Stimulated activated CD4-positive, alpha-beta T cell treated with anti-CD3 and anti-CD28 coated beads, Interleukin-2, amount 100 ng/mL, for 48 hours (primary cell): ENCODE data around the gene NR3C2.

Experiments used
- DNase-seq, 2 donors: peaks; one replicate each; pipeline ENCODE4 v3.0.0-alpha.2; 2020

Gene NR3C2

DNA sequence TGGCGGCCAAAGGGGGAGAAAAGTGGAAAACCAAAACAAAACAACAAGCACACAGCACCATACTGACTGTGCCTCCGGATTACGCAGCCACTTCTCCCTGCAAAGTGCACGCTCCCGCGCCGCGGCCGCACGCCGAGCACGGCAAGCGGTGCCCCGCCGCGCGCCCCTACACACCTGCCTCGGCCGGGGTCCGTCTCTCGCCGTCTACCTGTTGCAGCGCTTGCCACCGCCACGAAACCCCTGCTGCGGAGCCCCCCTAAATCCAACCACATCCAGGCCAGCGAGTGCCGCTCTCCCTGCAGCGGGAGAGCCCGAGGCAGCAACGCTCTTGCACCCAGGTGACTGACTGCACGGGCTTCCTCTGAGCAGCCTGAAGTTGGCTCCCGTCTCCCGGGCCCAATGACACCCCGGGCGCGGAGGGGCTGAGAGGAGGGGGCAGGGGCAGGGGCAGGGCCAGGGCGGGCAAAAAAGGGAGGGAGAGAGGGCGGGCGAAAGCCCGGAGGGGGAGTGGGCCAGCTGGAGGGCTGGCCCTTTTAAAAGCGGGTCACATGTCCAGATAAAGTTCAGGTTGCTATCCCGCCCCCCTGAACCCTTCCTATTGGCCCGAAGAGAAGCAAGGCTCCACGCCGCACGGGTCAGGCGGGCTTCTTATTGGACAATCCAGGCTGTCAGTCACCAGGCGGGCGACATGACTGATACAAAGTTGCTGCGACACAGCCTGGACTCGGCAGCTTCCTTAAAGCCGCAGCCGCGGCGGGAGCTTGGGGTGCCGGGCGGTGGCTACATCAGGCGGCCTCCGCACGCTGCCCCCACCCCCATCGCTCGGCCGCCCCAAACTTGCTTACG is at the start of gene NR3C2:
Gene NR3C2, minus strand, starts transcription at position 429 of the 846 bp plus-strand sequence.
- peak; percentile 85 to 89 for DNase-seq

DNA sequence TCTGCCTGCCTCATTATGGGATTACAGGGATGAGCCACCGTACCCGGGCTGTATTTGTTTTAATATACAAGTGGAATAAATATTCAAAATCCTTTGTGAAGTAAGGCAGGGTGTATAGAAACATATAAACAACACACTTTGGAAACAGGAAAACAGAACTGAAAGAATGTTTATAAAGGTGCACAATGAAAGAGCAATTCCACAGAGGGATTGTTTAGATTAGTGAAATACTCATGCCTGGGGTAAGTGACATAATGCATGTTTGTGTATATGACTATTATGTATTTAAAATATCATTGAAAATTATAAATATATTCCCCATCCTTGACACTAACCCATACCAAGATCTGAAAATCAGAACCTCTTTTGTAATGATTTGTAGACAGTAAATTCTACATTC is 45.0 kb upstream of the NR3C2 start:
- no peak for DNase-seq

DNA sequence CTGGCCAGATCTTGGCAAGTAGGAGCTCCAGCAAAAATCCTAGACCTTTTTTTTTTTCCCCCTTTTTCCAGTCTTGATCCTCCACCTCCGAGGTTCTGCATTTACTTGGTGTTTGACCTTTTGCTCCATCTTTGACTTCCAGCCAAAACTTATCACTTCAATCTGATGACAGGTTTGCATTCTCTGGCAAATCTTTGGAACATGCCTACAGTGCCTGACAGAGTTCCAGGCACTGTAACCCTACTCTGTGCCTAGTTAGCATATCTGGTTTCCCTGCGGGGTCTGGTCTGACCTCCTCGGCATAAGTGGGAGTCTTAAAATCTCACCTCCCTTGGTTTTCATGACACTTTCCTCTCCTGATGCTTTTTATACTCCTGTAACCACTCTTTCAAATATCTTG is 39.4 kb upstream of the NR3C2 start:
- DNase-seq, result no peak

DNA sequence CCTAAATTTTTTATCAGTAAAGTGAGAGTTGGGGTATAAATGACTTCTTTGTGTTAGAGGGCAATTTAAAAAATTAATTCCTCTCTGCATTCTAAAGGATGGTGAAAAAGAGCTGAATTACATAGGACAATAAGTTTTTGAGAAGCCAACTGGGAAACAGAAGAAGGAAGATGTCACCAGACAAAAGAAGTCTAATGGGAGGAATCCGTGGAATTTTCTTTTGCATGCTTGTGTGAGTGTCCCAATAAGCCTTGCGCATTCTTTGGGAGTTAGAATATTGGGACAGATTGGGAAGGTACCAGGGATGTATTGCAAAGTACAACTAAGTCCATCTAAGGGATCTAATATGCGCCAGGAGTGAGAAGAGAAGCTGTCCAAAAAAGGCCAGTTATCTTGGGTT is 35.1 kb upstream of the NR3C2 start:
- no peak for DNase-seq

DNA sequence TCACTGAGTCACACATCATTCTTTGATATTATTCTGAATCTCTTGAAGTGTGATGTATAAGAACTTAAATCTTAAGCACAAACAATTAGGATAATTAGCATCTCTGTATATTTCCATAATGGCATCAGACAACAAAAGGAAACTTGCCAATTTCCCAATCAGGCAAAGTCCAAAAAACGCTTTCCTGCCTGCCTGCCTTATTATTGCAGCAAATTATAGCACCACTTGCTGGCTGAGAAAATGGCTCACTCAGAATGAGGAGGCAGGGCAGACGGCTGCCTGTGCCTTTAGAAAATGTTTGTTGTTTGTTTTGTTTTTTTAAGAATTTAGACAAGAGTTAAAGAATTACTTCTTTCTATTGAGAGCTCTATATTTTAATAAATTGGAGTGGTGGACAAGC is 27.7 kb upstream of the NR3C2 start:
- no peak for DNase-seq

DNA sequence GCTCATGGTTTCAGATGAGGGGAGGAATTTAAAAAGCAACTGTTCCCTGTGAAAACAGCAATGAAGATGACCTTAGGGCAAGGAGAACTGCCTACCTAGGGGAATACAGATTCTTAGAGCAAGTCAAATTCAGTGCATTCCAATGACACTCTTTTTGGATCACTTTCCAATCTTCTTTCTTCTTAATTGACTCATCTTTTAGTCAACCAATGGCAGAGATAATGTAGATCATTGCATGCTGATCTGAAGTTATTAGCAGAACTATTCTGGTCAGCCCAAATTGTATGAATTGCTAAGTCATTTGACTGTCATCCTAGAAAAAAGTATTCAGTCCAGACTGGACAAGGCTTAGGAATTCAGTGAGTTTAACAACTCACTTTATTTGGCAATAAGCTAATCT is 12.6 kb upstream of the NR3C2 start:
- DNase-seq, result no peak

DNA sequence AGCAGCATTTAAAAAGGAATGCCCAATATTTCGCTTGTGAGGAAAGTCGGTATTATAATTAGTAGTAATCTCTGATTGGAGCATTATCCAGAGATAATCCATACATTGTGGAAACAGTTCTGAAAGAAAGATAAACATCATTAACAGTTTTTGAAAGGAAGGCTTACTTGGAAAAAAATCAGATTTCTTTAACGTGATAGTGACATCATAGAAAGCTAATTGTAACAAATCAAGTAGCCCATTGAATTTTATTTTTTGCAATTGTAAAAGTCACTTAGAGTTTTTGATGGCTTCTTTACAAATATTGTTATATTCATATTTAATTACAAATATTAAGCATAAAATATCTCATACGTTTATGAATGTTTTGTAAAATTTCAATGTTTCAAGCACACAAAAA is 11.6 kb upstream of the NR3C2 start:
- DNase-seq, result no peak

DNA sequence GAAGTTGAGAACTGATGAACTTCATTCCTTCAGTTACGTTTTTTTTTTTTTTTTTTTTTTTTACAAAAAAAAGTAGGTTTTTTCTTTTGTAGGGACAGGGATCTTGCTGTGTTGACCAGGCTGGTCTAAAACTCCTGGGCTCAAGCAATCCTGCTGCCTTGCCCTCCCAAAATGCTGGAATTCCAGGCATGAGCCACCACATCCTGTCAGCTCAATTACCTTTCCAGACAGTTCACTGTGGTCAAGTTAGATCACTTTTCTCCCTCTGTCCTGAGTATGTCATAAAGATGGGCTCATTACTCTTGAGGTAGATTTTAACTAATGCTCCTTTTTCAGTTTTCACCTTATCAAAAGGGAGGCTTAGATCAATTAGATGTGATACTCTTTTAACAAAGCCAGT is 10.8 kb upstream of the NR3C2 start:
- DNase-seq, result no peak

DNA sequence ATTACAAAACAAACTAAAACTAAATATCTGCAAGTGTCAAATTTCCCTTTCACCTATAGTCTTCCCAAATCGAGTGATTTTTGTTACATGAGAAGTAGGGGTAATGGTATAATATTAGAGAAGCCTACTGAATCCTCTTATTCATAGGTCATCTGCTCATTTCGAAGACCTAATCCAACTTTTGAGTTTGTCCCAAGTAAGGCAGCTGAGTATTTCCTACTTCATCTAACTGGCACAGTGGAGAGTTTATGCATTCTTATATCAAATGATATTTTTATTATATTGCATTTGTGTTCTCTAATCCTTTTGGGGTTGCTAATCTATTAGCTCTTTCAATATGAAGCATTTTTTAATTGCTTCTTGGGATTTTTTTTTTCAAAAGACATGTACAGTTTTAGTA is 7.7 kb upstream of the NR3C2 start:
- no peak for DNase-seq

DNA sequence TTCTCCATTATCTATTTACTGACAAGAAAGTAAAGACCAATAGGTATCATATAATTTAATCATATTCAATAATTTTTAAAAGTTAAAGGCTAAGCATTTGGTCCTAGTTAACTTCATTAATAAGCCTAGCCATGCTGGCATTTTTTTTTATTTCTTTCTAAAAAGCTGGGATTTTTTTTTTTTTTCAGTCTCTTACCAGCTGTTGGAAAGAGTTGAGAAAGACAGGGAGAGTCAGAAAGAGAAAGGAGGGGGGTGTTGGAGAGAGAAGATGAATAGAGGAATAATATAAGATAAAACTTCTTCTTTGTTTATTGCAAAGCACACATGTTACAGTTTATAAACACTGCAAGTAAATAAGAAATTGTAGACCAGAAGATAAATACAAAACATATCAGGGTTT is 5.9 kb upstream of the NR3C2 start:
- DNase-seq, result no peak

DNA sequence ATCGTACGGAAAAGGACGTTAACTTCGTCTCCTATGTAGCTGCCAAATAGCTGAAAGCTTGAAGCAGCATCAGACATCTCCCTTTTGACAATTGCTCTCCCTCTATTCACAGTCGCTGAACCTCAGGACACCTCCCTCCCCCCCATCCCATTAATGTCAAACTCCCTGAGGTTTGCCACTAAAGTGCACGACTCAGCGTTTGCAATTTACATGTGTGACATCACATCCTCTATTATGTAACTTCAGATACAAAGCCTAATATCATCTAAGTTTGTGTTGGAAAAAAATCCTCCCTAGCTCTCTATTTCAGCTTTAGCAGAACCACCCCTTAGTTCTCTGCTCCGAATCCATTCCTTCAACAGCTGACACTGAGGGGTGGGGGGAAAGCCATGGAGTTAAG is 5.5 kb upstream of the NR3C2 start:
- no peak for DNase-seq

DNA sequence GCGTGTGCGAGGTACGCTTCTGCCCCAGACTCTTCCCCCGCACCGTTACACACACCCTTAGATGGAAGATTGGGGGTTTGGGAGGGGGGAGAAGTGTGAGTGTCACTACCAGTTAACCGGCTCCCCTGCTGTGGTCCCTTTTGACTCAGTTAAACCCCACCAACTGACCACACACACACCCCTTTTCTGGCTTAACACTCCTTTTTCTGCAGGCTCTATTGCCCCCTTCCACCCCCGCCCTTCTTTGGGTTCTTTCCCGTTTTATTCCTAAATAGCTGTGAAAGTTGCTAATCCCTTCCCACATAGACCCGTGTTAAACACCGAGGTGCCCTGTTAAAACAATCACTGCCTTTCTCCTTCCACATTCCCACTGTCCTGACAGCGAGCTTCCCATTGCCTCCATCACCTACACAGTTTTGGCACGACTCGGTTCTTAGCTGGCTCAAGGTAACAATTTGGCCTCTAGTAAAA is 3.7 kb upstream of the NR3C2 start:
- no peak for DNase-seq

DNA sequence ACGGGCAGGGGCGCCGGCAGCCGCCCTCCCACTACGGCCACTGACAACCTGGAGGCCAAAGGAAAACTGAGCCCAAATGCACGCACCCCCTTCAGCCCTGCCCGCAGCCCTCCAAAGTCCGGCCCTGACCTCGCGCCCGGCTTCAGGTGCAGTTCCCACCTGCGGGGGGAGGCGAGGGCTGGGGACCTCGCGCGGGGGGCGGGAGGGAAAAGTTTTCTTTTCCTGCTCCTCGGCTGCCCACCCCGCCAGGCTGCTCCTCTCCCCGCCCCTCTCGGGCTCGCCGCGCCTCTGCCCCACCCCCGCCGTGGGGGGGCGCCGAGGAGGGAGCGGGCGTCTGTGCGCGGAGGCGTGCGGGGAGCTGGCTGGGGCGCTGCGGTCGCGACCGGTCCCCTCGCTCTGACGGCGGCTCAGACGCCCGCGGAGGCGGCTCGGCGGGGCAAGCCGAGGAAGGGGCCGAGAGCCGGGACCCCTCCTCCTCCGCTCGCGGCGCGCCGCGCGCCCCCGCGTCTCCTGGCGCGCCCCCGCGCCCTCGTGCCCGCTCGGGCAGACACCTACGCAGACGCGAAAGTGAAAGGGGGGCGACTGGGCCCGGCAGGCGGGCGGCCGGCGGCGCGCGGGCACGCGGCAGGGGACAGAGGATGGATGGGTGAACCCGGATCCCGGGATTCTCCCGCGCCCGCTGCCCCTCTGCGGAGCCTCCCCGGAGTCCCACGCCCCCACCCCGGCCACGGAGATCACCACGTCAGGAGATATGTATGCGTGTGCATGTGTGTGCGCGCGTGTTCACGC is 3.1 kb upstream of the NR3C2 start:
- peak; percentile 43 to 44 for DNase-seq

DNA sequence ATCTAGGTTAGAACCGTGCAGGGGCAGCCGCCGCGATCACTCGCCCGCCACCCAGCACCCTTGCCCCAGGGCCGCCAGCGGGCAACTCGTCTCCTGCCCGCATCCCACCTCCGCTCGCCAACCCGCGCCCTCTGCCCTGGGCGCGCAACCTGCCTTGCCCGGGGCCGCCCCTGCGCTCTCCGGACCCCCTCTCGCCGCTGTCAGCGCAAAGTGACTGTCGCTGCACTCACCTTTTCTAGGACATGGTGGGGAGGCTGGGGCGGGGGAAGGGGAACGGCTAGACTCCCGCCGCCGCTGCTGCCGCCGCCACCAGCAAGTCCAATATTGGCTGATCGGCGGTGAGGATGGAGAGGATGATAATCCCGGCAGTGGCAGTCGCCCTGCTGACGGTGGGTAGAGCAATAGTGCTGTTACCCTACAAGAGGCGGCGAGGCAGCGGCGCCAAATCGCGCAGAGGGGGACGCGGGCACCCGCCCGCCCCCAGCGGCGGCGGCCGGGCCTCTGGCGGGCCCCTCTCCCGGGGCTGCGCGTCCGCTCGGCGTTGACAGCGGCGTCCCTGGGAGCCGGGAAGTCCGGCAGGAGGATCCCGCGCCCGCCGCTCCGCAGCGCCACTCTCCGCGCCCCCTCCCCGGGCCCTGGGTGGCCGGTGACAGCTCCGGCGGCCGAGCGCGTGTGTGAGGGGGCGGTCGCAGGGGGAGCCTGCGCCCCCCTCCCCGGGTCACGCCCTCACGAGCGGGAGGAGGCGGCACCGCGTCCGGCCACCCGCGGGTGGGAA is 2.3 kb upstream of the NR3C2 start:
- peak; percentile 27 to 29 for DNase-seq

DNA sequence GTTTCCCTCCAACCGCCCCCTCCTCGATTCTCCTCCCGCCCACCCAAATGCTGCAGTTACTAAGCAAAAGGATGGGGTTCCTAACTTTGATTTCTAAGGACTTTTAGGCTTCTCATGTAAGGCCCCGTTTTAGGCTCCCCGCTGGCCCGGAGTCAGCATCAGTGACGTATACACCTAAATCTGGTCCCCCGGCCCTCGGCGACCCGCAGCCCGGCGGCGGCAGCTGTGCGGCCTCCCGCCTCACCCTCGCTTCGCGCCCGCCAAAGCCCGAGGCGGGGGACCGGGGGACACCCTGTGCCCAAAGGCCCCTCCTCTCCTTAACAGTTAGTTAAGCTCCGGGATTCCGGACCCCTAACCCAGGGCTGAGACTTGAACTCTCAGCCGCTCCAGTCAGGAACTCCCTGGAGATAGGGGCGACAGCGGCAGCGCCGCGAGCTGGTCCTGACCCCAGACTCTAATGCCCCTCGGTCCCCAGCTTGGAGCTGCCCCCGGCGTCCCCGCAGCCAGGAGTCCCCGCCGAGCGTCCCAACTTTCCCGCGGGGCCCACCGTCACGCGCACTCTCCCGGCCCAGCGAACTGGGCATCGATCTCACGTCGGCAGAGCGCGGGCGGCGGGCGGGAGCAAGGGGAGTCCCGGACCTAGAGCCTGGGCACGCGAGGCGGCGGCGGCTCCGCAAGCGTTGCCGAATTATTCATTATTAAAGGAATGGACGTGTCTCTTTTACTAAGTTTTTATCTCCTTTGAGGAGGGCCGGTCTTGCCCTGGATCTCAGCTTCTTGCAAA is 1.5 kb upstream of the NR3C2 start:
- peak in 1 of 2 donors; percentile 29 for DNase-seq

DNA sequence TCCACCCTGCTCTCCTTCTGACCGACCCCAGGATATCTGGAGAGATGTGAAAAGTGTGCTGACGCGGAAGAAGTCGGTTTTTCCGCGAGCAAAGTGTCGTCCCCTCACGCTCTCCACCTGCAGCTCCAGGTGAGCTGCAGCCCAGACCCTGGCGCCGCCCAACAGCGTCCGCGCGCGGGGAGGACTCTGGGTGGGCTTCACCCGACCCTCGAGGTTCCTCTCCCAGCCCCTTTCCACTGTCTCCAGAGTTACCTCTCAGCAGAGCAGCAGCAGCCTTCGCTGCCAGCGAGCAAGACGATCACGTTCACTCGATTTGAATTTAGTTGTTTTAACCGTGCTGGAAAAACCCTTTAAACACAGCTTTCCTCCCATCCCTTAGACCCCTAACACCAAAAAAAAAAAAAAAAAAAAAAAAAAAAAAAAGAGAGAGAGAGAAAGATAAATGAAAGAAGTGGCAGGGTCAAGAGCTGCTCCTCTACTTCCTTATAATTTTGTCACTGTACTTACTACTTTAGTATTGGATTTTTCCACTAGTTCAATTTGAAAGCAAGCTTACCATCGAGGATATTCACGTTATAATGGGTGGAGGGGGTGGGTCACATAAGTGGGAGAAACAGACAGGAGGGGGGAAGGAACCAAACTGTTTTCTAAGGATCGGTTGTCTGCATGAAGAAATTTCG is 758 bp upstream of the NR3C2 start:
- no peak for DNase-seq

DNA sequence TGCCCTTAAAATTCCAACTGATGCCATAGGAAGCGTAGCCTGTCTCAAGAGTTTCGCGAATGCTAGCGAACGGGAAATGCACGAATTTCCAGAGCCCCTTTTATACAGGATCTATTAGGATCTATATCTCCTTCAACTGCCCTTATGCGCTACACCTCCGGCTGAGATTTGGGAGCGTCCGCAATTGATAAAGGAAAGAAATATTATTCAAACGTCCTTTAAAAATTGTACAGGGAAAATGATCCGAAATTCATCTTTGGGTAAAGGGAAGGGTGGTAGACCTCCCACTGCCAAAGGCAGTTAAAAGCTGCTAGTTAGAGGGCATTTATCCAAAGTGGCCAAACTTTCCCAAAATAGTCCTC is 609 bp downstream of the NR3C2 start:
- DNase-seq, result no peak

DNA sequence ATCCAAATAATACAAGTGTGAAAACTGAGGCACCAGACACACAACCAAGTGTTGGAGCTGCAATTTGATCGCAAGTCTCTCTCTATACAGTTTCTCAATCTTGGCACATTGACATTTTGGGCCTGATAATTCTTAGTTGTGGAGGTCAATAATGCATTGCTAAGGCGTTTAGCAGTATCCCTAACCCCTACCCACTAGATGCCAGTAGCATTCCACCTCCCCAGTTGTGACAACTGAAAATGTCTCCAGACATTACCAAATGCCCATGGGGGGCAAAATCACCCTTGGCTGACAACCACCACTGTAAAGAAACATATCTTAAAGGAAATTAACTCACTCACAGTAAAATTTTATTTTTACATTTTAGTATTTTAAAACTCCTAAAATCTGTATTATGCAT is 4.2 kb downstream of the NR3C2 start:
- DNase-seq, result no peak

DNA sequence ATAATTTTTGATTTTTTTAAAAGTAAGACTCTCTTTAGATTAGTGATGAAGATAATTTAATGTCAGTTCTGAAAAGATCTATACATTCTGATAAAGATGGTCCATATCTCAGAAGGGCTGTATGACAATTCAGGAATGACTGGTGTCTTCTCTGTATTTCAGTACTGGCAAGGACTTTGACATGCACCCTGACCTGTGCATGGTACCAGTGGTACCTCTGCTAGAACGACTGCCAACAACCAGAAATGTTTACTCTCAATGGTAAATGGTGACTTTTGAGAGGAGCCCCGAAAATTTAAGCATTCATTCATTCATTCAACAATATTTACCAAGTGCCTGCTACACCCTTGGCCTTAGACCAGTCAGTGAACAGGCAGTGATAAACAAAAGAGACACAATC is 4.8 kb downstream of the NR3C2 start:
- no peak for DNase-seq

DNA sequence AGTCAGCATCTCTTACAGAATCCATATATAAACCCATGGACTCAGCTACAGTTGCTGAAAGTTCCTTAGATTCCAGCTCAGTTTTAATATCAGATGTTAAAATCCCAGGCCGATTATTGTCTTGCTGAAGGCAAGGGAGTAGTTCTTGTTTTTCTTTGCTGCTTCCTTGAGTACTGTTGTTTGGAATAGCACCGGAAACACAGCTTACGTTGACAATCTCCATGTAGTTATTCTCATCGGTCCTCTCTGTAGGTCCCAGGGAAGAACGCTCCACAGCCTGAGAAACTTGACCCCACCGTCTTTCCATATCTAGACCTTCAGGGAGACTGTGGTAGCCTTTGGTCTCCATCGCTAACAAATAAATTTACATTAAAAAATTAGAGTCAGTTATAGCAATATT is 5.7 kb downstream of the NR3C2 start:
- DNase-seq, result no peak

DNA sequence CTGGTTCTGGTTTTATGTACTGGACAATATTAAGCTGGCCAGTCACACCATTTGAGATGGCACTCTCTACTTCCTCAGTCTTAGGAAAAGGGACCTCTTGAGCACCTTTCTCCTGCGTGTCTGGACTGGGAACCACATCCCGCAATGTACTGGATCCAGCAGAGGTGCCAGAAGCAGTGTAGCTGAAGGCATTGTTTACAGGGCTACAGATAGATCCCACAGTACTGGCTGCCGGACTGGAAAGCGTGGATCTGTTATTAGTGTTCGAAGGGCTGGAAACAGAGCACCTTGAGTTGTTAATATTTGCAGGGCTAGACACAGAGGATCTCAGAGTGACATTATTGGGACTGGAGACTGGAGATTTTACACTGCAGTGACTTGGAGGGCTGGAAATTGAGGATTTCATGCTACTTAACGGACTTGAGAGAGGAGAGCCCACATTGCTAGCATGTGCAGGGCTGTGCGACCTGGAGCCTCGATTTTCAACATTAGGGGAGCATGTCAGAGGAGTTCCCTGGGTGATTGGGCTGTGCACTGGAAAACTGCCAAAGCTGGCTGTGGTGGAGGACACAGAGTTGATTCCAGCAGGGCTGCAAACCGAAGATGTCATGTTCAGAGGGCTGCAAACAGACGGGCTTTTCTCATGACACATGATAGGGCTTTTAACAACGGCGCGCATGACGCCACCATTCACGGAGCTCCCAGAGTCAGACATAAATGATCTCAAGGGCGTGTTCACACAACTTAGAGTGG is 6.4 kb downstream of the NR3C2 start:
- DNase-seq, result no peak
